GM06990 (cell line): ENCODE measurements around the gene PRSS57.

ENCODE experiments used
- DNase-seq: peaks from one replicate; pipeline ENCODE4 v3.0.0-alpha.2; 2011; ENCODE audit not compliant: insufficient read length; ENCODE audit errors: extremely low read depth
- H3K27me3 ChIP-seq: replicated peaks from 2 replicates; pipeline ENCODE4 v1.6.0; 2011; ENCODE audit warnings: low read length; ENCODE audit not compliant: control insufficient read depth, insufficient read depth
- H3K36me3 ChIP-seq: 2 replicates; pipeline ENCODE4 v1.5.1; 2011; ENCODE audit warnings: low read length; ENCODE audit not compliant: control insufficient read depth, insufficient read depth
- H3K4me3 ChIP-seq: replicated peaks from 2 replicates; pipeline ENCODE4 v1.5.1; 2011; ENCODE audit warnings: low read depth, mild to moderate bottlenecking, control low read depth, low read length
- CTCF ChIP-seq: IDR thresholded peaks from 2 replicates; pipeline ENCODE4 v1.5.1; 2011; ENCODE audit warnings: low read length, control low read depth, mild to moderate bottlenecking, inconsistent platforms; ENCODE audit not compliant: insufficient read depth, poor library complexity, severe bottlenecking

PRSS57 gene

GRCh38 chr19:720345-721160 is 25.3 kb upstream of the PRSS57 start:
- Histone ChIP-seq H3K36me3 (no peaks in the 10 kb centered on the region), H3K4me3 (no peak overlapping the region), H3K27me3 (no peaks in the 10 kb centered on the region)
- no peak for TF ChIP-seq CTCF
- no peak for DNase-seq

- H3K27me3 ChIP-seq = no peaks in the 10 kb centered on the region
- no peak overlapping the region for H3K4me3 ChIP-seq
- no peak for TF ChIP-seq CTCF
- no peaks in the 10 kb centered on the region for H3K36me3 ChIP-seq
- DNase-seq = no peak
Measured at GRCh38 chr19:719636-720344, 24.5 kb upstream of the PRSS57 start.

- Histone ChIP-seq H3K4me3 (no peak overlapping the region), H3K36me3 (no peaks in the 10 kb centered on the region), H3K27me3 (no peaks in the 10 kb centered on the region)
- TF ChIP-seq CTCF = no peak
- no peak for DNase-seq
Measured at GRCh38 chr19:718991-719512, 23.8 kb upstream of the PRSS57 start.

GRCh38 chr19:718251-718951 is 23.1 kb upstream of the PRSS57 start:
- DNase-seq = no peak
- Histone ChIP-seq H3K27me3 (no peaks in the 10 kb centered on the region), H3K4me3 (no peak overlapping the region), H3K36me3 (no peaks in the 10 kb centered on the region)
- no peak for TF ChIP-seq CTCF

GRCh38 chr19:715347-715746 is 20.1 kb upstream of the PRSS57 start:
- H3K4me3 ChIP-seq = no peak overlapping the region
- DNase-seq = no peak
- H3K36me3 ChIP-seq = no peaks in the 10 kb centered on the region
- TF ChIP-seq CTCF = no peak
- no peaks in the 10 kb centered on the region; the same call in none of the 2 replicates for H3K27me3 ChIP-seq
